AG10803 (cell line): ENCODE measurements around the gene CLSTN2.

Experiments
- DNase-seq: peaks from one replicate; pipeline ENCODE4 v3.0.0; 2010; ENCODE audit warnings: low read depth
- H3K4me3 ChIP-seq: 2 replicates; pipeline ENCODE4 v1.5.1; 2011; ENCODE audit warnings: mild to moderate bottlenecking, low read length, control low read depth
- CTCF ChIP-seq: conservative IDR thresholded peaks from 2 replicates; pipeline ENCODE4 v1.5.1; 2011; ENCODE audit warnings: mild to moderate bottlenecking, low read length, control low read depth, inconsistent platforms

The CLSTN2 gene

GRCh38 chr3:140343211-140344081 lies 408.5 kb downstream of the CLSTN2 start:
- no peak for TF ChIP-seq CTCF
- DNase-seq: no peak
- H3K4me3 ChIP-seq: no peak overlapping the region

- DNase-seq: no peak
Measured at GRCh38 chr3:140344082-140344454, 409.1 kb downstream of the CLSTN2 start.

GRCh38 chr3:140344601-140345205 lies 409.7 kb downstream of the CLSTN2 start:
- no peak for DNase-seq
- no peak overlapping the region for H3K4me3 ChIP-seq
- TF ChIP-seq CTCF: no peak

More at GRCh38 chr3:140344082-140344454, 409.1 kb downstream of the CLSTN2 start:
- no peak overlapping the region for H3K4me3 ChIP-seq
- TF ChIP-seq CTCF: no peak

- no peak for TF ChIP-seq CTCF
- no peak for DNase-seq
- no peak overlapping the region for H3K4me3 ChIP-seq
Measured at GRCh38 chr3:140347151-140347550, 412.2 kb downstream of the CLSTN2 start.

GRCh38 chr3:140349938-140350337 lies 415.0 kb downstream of the CLSTN2 start:
- no peak overlapping the region for H3K4me3 ChIP-seq
- TF ChIP-seq CTCF: no peak
- no peak for DNase-seq

GRCh38 chr3:140351466-140351865 lies 416.5 kb downstream of the CLSTN2 start:
- DNase-seq: no peak
- no peak for TF ChIP-seq CTCF
- H3K4me3 ChIP-seq: no peak overlapping the region

- no peak for DNase-seq
- TF ChIP-seq CTCF: no peak
Measured at GRCh38 chr3:140355481-140355880, 420.5 kb downstream of the CLSTN2 start.

More at GRCh38 chr3:140355481-140355880, 420.5 kb downstream of the CLSTN2 start:
- H3K4me3 ChIP-seq: no peak overlapping the region
